Panc1 (cell line): ENCODE data around the gene KDM2B.

Experiments
- CTCF ChIP-seq: fragments of 450-650 bp; IDR thresholded peaks from 2 replicates; pipeline ENCODE4 v1.5.1; 2017; ENCODE audit warnings: mild to moderate bottlenecking
- POLR2AphosphoS5 ChIP-seq: IDR thresholded peaks from 2 replicates; pipeline ENCODE4 v1.6.1; 2012; ENCODE audit warnings: mild to moderate bottlenecking, low read depth, low read length, moderate library complexity
- REST ChIP-seq, 2 experiments: IDR thresholded peaks; 2 replicates each; pipeline ENCODE4 v1.6.1; 2011 to 2012; ENCODE audit warnings: low read depth in 2 of 2, control low read depth in 1 of 2, low read length in 1 of 2, mild to moderate bottlenecking in 1 of 2, moderate library complexity in 1 of 2; ENCODE audit not compliant: insufficient read depth in 1 of 2

GRCh38 chr12:121535150-121536053, 45.4 kb downstream of the KDM2B start:
- TF ChIP-seq CTCF, result no peak
- TF ChIP-seq REST (IDR thresholded peaks at IDR 0.05; ENCODE audit: insufficient read depth in 1 of 2, low read depth in 2 of 2, low read length in 1 of 2), result no peak
- no peak for TF ChIP-seq POLR2AphosphoS5
